ENCODE measurements around the gene ZNF3. TPM values are rescaled to one million over a fixed set of nuclear protein-coding genes. Genes with fewer than 3 reads are reported as not detected.

The ZNF3 gene
- total RNA-seq, 1 experiment from 2014 or later: 32.9 TPM

- POLR2A ChIA-PET: no interaction called here
- BruUV-seq (replicated peaks): TSS peak; percentile 94
- Histone ChIP-seq H3K4me3 (ENCODE audit: low read depth in 2 of 2, low read length in 2 of 2) (no peak overlapping the region), H3K9me3 (ENCODE audit: control insufficient read depth, insufficient read depth, low read depth, low read length) (no peaks in the 10 kb centered on the region), H3K27ac (ENCODE audit: low read length) (no peak overlapping the region), H3K4me1 (ENCODE audit: control insufficient read depth, insufficient read depth, low read length) (peaks cover 5% of the 10 kb centered on the region), H3K27me3 (ENCODE audit: control insufficient read depth, insufficient read depth, low read length) (no peaks in the 10 kb centered on the region), H3K36me3 (ENCODE audit: control insufficient read depth, insufficient read depth, low read length) (no peaks in the 10 kb centered on the region)
- CTCF ChIA-PET: interaction anchor here (0.5 kb wide), 1 partner anchor 27 kb away, joined by 5 read pairs; no protein-coding TSS in a partner anchor
- intact Hi-C loops (cut with micrococcal nuclease; ENCODE audit: unreplicated experiment) (no loop called here), in situ Hi-C loops (cut with HindIII; ENCODE audit: low pct_unique_long_range_greater_than_20kb, low sequenced_read_pairs) (no loop called here)
- peak; percentile 2; the same call in 1 of the 2 replicates for ATAC-seq
- no peak; the same call in 1 of the 2 replicates for TF ChIP-seq POLR2AphosphoS5 (IDR thresholded peaks at IDR 0.05; ENCODE audit: low read depth, low read length)
- no peak for TF ChIP-seq SIN3A (IDR thresholded peaks at IDR 0.05; ENCODE audit: borderline replicate concordance, insufficient read depth, low read depth, low read length)
- TF ChIP-seq TCF7L2 (IDR thresholded peaks at IDR 0.05; ENCODE audit: low read depth, low read length): no peak
- TF ChIP-seq CTCF (IDR thresholded peaks at IDR 0.05): no peak
- no peak for TF ChIP-seq REST (IDR thresholded peaks at IDR 0.05; ENCODE audit: insufficient read depth in 1 of 2, low read depth in 2 of 2, low read length in 1 of 2)
- no peak for DNase-seq (ENCODE audit: low read depth, low spot score)
Measured at GRCh38 chr7:100107125-100107737, 25.7 kb upstream of the ZNF3 start.

- H3K27me3 ChIP-seq (ENCODE audit: control insufficient read depth, insufficient read depth, low read length): no peaks in the 10 kb centered on the region
- H3K4me3 ChIP-seq (ENCODE audit: low read depth in 2 of 2, low read length in 2 of 2): no peak overlapping the region
- in situ Hi-C loops (cut with HindIII; ENCODE audit: low pct_unique_long_range_greater_than_20kb, low sequenced_read_pairs): no loop called here
- CTCF ChIA-PET: no interaction called here
- H3K27ac ChIP-seq (ENCODE audit: low read length): no peak overlapping the region
- TF ChIP-seq CTCF (IDR thresholded peaks at IDR 0.05) (no peak), POLR2AphosphoS5 (IDR thresholded peaks at IDR 0.05; ENCODE audit: low read depth, low read length) (no peak), SIN3A (IDR thresholded peaks at IDR 0.05; ENCODE audit: borderline replicate concordance, insufficient read depth, low read depth, low read length) (no peak), TCF7L2 (IDR thresholded peaks at IDR 0.05; ENCODE audit: low read depth, low read length) (no peak), REST (IDR thresholded peaks at IDR 0.05; ENCODE audit: insufficient read depth in 1 of 2, low read depth in 2 of 2, low read length in 1 of 2) (no peak)
- POLR2A ChIA-PET: no interaction called here
- BruUV-seq (replicated peaks): no TSS peak
- DNase-seq (ENCODE audit: low read depth, low spot score) (no peak), ATAC-seq (no peak)
- H3K4me1 ChIP-seq (ENCODE audit: control insufficient read depth, insufficient read depth, low read length): peaks cover 5% of the 10 kb centered on the region
- H3K36me3 ChIP-seq (ENCODE audit: control insufficient read depth, insufficient read depth, low read length): no peaks in the 10 kb centered on the region; the same call in 1 of the 2 replicates
- intact Hi-C loops (cut with micrococcal nuclease; ENCODE audit: unreplicated experiment): no loop called here
- no peaks in the 10 kb centered on the region for H3K9me3 ChIP-seq (ENCODE audit: control insufficient read depth, insufficient read depth, low read depth, low read length)
Measured at GRCh38 chr7:100106633-100107032, 25.1 kb upstream of the ZNF3 start.

All from Panc1 (cell line).